Measurements from ENCODE around the gene C12orf76.

DNA sequence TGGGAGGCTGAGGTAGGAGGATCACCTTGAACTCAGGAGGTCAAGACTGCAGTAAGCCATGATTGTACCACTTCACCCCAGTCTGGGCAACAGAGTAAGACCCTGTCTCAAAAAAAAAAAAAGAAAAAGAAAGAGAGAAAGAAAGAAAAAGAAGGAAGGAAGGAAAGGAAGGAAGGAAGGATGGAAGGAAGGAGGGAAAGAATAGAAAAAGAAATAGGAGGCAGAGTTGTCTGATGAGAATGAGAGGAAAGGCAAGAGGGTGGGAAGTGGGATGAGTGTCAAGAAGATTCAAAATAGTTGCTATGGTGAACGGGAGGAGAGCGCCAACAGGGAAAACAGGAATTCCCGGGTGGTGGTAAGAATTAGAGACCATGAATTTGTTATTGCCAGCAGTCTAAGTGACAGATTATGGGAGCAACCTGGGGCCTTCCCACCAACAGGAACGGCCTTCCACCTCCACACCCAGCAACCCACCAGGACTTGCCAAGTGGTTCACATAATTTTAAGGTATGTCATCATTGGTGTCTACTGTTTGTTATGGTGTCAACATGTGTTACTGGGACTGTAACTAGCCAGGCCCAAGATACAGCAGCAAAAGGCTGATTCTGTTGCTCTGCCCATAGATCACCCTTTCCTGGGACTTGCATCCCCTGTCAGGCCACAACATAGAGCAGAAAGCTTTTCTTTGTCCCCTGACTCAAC, 36.1 kb upstream of the C12orf76 start:
- TF ChIP-seq HDAC2 (IDR thresholded peaks at IDR 0.05): no peak
- TF ChIP-seq, protein P1, sequence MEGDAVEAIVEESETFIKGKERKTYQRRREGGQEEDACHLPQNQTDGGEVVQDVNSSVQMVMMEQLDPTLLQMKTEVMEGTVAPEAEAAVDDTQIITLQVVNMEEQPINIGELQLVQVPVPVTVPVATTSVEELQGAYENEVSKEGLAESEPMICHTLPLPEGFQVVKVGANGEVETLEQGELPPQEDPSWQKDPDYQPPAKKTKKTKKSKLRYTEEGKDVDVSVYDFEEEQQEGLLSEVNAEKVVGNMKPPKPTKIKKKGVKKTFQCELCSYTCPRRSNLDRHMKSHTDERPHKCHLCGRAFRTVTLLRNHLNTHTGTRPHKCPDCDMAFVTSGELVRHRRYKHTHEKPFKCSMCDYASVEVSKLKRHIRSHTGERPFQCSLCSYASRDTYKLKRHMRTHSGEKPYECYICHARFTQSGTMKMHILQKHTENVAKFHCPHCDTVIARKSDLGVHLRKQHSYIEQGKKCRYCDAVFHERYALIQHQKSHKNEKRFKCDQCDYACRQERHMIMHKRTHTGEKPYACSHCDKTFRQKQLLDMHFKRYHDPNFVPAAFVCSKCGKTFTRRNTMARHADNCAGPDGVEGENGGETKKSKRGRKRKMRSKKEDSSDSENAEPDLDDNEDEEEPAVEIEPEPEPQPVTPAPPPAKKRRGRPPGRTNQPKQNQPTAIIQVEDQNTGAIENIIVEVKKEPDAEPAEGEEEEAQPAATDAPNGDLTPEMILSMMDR (IDR thresholded peaks at IDR 0.05 in 2 of 3, conservative IDR thresholded peaks at IDR 0.05 in 1 of 3; ENCODE audit: insufficient read depth in 2 of 3, low read depth in 1 of 3, low read length in 3 of 3): no peak
- TF ChIP-seq GATAD2A (IDR thresholded peaks at IDR 0.05): no peak
- TF ChIP-seq ZNF79 (CRISPR knock-in tag; IDR thresholded peaks at IDR 0.05; ENCODE audit: low read depth): no peak
- TF ChIP-seq, protein P2, sequence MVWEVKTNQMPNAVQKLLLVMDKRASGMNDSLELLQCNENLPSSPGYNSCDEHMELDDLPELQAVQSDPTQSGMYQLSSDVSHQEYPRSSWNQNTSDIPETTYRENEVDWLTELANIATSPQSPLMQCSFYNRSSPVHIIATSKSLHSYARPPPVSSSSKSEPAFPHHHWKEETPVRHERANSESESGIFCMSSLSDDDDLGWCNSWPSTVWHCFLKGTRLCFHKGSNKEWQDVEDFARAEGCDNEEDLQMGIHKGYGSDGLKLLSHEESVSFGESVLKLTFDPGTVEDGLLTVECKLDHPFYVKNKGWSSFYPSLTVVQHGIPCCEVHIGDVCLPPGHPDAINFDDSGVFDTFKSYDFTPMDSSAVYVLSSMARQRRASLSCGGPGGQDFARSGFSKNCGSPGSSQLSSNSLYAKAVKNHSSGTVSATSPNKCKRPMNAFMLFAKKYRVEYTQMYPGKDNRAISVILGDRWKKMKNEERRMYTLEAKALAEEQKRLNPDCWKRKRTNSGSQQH (CRISPR knock-in tag; IDR thresholded peaks at IDR 0.05): no peak
- TF ChIP-seq FOXA3 (CRISPR knock-in tag; conservative IDR thresholded peaks at IDR 0.05 in 1 of 2, IDR thresholded peaks at IDR 0.05 in 1 of 2): no peak
- TF ChIP-seq, protein P3, sequence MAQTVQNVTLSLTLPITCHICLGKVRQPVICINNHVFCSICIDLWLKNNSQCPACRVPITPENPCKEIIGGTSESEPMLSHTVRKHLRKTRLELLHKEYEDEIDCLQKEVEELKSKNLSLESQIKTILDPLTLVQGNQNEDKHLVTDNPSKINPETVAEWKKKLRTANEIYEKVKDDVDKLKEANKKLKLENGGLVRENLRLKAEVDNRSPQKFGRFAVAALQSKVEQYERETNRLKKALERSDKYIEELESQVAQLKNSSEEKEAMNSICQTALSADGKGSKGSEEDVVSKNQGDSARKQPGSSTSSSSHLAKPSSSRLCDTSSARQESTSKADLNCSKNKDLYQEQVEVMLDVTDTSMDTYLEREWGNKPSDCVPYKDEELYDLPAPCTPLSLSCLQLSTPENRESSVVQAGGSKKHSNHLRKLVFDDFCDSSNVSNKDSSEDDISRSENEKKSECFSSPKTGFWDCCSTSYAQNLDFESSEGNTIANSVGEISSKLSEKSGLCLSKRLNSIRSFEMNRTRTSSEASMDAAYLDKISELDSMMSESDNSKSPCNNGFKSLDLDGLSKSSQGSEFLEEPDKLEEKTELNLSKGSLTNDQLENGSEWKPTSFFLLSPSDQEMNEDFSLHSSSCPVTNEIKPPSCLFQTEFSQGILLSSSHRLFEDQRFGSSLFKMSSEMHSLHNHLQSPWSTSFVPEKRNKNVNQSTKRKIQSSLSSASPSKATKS (CRISPR knock-in tag; IDR thresholded peaks at IDR 0.05): no peak

All from K562 (cell line).